OCI-LY3 (cell line): ENCODE results near the gene C17orf67.
"Not testable (repeated sequence)": the region's sequence is repeated elsewhere in the genome, so short reads cannot be mapped to it uniquely, and the experiment has no call there.

Experiments
- H2AFZ ChIP-seq: fragments of 200-600, 300-600 bp; shearing (Covaris generic); 2 replicates; pipeline ENCODE4 v1.6.0; 2014; ENCODE audit warnings: antibody characterized with exemption, low read depth, low read length
- H3K27ac ChIP-seq: fragments of 200-600, 300-600 bp; sonication (generic); 2 replicates; pipeline ENCODE4 v1.5.1; 2014; ENCODE audit warnings: mild to moderate bottlenecking, low read length, moderate library complexity, mixed read lengths
- H3K27me3 ChIP-seq: fragments of 200-600, 300-600 bp; sonication (generic); 2 replicates; pipeline ENCODE4 v1.6.1; 2014; ENCODE audit warnings: low read depth, low read length, mixed read lengths
- H3K36me3 ChIP-seq: fragments of 200-600, 300-600 bp; sonication (generic); replicated peaks from 2 replicates; pipeline ENCODE3; 2014; ENCODE audit warnings: low read depth, low read length, mixed read lengths
- H3K4me1 ChIP-seq: fragments of 300-600, 200-600 bp; sonication (generic); 2 replicates; pipeline ENCODE4 v1.6.1; 2014; ENCODE audit warnings: low read length, mixed read lengths
- H3K4me2 ChIP-seq: fragments of 200-600, 300-600 bp; sonication (generic); 2 replicates; pipeline ENCODE4 v1.6.1; 2014; ENCODE audit warnings: low read length, mixed read lengths
- H3K4me3 ChIP-seq: fragments of 300-600, 200-600 bp; sonication (generic); 2 replicates; pipeline ENCODE4 v1.5.1; 2014; ENCODE audit warnings: antibody characterized with exemption, mild to moderate bottlenecking, low read length, moderate library complexity
- H3K79me2 ChIP-seq: fragments of 300-600, 200-600 bp; shearing (Covaris generic); 2 replicates; pipeline ENCODE4 v1.6.1; 2014; ENCODE audit warnings: mild to moderate bottlenecking, low read length, mixed read lengths
- H3K9ac ChIP-seq: fragments of 300-600, 200-600 bp; shearing (Covaris generic); 2 replicates; pipeline ENCODE4 v1.6.0; 2014; ENCODE audit warnings: mild to moderate bottlenecking, low read length, moderate library complexity
- H3K9me3 ChIP-seq: fragments of 200-600, 300-600 bp; shearing (Covaris generic); 2 replicates; pipeline ENCODE4 v1.6.1; 2014; ENCODE audit warnings: low read length, mixed read lengths; ENCODE audit not compliant: insufficient read depth
- H4K20me1 ChIP-seq: fragments of 200-600, 300-600 bp; sonication (generic); 2 replicates; pipeline ENCODE4 v1.6.1; 2016; ENCODE audit warnings: low read length, mixed read lengths; ENCODE audit not compliant: insufficient read depth
- CTCF ChIP-seq: fragments of 200-600, 300-600 bp; sonication (generic); IDR thresholded peaks from 2 replicates; pipeline ENCODE4 v1.5.1; 2014; ENCODE audit warnings: antibody characterized with exemption, low read length, low read depth
- EZH2phosphoT487 ChIP-seq: fragments of 200-600 bp; shearing (Covaris generic); IDR thresholded peaks from 2 replicates; pipeline ENCODE4 v1.6.1; 2018; ENCODE audit warnings: antibody characterized with exemption, mixed run types, low read depth

C17orf67 gene

DNA sequence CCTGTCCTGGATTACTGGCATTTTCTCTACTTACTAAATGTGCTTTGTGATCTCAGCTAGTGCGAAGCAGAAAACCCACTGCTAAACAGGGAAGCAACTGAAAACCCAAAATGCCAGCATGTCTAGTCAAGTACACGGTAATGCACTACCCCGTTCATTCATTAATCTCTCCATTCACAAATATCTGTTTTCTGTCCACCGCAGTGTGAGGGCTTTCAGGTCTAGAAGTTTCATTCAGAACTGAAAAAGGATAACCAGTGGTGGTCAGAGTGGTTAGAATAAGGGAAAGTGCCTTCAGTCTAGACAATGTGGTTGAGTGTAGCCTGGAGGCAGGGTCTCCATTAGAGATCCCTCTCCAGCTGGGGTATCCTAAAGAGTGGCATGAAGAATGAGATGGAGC is 68.3 kb downstream of the C17orf67 start:
- no peak overlapping the region for H3K4me3 ChIP-seq
- no peak overlapping the region for H3K27ac ChIP-seq
- no peaks in the 10 kb centered on the region for H3K79me2 ChIP-seq
- no peaks in the 10 kb centered on the region for H3K4me1 ChIP-seq
- no peak overlapping the region for H3K9ac ChIP-seq
- H3K27me3 ChIP-seq: peaks cover 16% of the 10 kb centered on the region
- H3K4me2 ChIP-seq: no peak overlapping the region
- no peak for TF ChIP-seq CTCF
- TF ChIP-seq EZH2phosphoT487: no peak
- H3K36me3 ChIP-seq: no peaks in the 10 kb centered on the region
- H2AFZ ChIP-seq: no peak overlapping the region
- no peaks in the 10 kb centered on the region for H4K20me1 ChIP-seq
- H3K9me3 ChIP-seq: no peaks in the 10 kb centered on the region

DNA sequence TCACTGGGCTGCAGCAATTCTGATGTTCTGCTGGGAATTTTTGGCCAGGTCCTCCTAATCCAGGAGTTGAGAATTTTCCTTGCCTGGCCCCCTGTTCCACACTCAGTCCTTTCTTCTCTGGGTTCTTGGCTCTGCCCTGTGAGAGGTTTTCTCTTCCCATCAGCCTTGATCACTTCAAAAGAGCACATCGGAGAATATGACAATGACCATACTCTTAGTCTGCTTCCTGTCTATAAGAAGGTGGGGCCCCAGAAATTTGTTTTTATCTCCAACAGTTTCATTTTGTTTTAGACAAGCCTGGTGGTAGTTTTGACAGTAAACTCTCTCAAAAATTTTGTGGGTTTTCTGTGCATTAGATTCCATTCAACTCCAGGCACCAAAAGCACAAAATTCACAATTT is 70.7 kb downstream of the C17orf67 start:
- no peak overlapping the region for H2AFZ ChIP-seq

GRCh38 chr17:56762144-56762543 is 71.6 kb downstream of the C17orf67 start:
- Histone ChIP-seq H3K9me3 (no peaks in the 10 kb centered on the region), H3K4me3 (no peak overlapping the region), H3K36me3 (no peaks in the 10 kb centered on the region), H4K20me1 (no peaks in the 10 kb centered on the region), H3K4me2 (no peak overlapping the region), H3K79me2 (no peaks in the 10 kb centered on the region), H3K4me1 (no peaks in the 10 kb centered on the region), H3K27ac (no peak overlapping the region), H2AFZ (no peak overlapping the region), H3K9ac (no peak overlapping the region), H3K27me3 (peaks cover 16% of the 10 kb centered on the region)
- no peak for TF ChIP-seq EZH2phosphoT487
- no peak for TF ChIP-seq CTCF

More for the DNA sequence above, 70.7 kb downstream of the C17orf67 start:
- H4K20me1 ChIP-seq: no peaks in the 10 kb centered on the region
- H3K79me2 ChIP-seq: no peaks in the 10 kb centered on the region
- no peaks in the 10 kb centered on the region for H3K36me3 ChIP-seq
- peaks cover 16% of the 10 kb centered on the region for H3K27me3 ChIP-seq
- H3K27ac ChIP-seq: no peak overlapping the region
- H3K4me2 ChIP-seq: no peak overlapping the region
- no peak overlapping the region for H3K4me3 ChIP-seq
- no peaks in the 10 kb centered on the region for H3K9me3 ChIP-seq
- no peak overlapping the region for H3K9ac ChIP-seq
- TF ChIP-seq EZH2phosphoT487 (no peak), CTCF (no peak)
- no peaks in the 10 kb centered on the region for H3K4me1 ChIP-seq

DNA sequence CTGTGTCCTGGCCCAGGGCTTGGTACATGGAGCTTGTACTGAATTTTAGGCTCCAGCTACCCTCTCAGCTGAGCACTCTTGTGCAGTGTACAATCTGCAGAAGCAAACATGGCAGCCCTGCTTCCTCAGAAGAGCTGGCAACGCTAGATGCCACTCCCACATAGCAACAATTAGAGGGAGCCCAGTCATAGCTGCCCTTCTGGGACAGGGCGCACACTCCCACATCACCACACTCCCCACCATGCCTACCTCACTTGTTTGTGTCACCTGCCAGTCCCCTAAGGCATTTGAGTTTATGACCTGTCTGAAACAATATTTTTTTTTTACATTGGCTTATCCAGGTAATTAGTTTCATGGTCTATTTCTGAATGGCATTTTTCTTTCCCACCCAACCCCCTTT is 72.3 kb downstream of the C17orf67 start:
- peaks cover 16% of the 10 kb centered on the region for H3K27me3 ChIP-seq
- H3K27ac ChIP-seq: no peak overlapping the region
- H3K36me3 ChIP-seq: no peaks in the 10 kb centered on the region
- no peak overlapping the region for H3K4me3 ChIP-seq
- H3K79me2 ChIP-seq: no peaks in the 10 kb centered on the region
- H3K4me1 ChIP-seq: no peaks in the 10 kb centered on the region
- no peak overlapping the region for H3K4me2 ChIP-seq
- no peaks in the 10 kb centered on the region for H3K9me3 ChIP-seq
- TF ChIP-seq EZH2phosphoT487 (no peak), CTCF (no peak)
- H4K20me1 ChIP-seq: no peaks in the 10 kb centered on the region
- no peak overlapping the region for H3K9ac ChIP-seq
- no peak overlapping the region for H2AFZ ChIP-seq

GRCh38 chr17:56757611-56758010 is 76.1 kb downstream of the C17orf67 start:
- not testable (repeated sequence) for H3K4me1 ChIP-seq, H3K9ac ChIP-seq, H3K27ac ChIP-seq, H3K4me2 ChIP-seq, H3K36me3 ChIP-seq, H4K20me1 ChIP-seq, H3K9me3 ChIP-seq, H3K79me2 ChIP-seq, H3K27me3 ChIP-seq, H3K4me3 ChIP-seq, H2AFZ ChIP-seq
